HCT116 (cell line): ENCODE results near the gene OR2T29. TPM values are rescaled to one million over a fixed set of nuclear protein-coding genes. Genes with fewer than 3 reads are reported as not detected.

Experiments used
- ATAC-seq: fragments of 200-7000 bp; cut with Tn5 transposase; 2 replicates; pipeline ENCODE4 v1.9.1; 2020; ENCODE audit warnings: mild to moderate bottlenecking, moderate library complexity
- BruUV-seq: library from RNA; stranded (reverse); fragments of 400-500 nt; replicated peaks from 2 replicates; lab custom pipeline; 2021; lab: Mats Ljungman, UMichigan
- CTCF ChIA-PET: fragments of 300-600 bp; sonication (Branson Sonifier 250); formaldehyde crosslinking; loops from one replicate; lab custom pipeline; 2021; ENCODE audit warnings: antibody characterized with exemption; lab: Charles Lee
- POLR2A ChIA-PET: fragments of 300-600, 350-600 bp; sonication (Branson Sonifier 250); formaldehyde crosslinking; loops from one replicate; lab custom pipeline; 2021; ENCODE audit warnings: antibody characterized with exemption; lab: Charles Lee
- RAD21 ChIA-PET, 2 experiments: fragments of 300-600 bp; sonication (Branson Sonifier 250); formaldehyde crosslinking; loops; one replicate each; lab custom pipeline; 2023; ENCODE audit warnings: low total read pairs in 2 of 2; ENCODE audit not compliant: uncharacterized antibody in 2 of 2, unreplicated experiment in 2 of 2, low non-redundant PET in 1 of 2; lab: Charles Lee
- DNase-seq: peaks from one replicate; pipeline ENCODE4 v3.0.0-alpha.2; 2010; ENCODE audit warnings: low read depth, low spot score
- H2AFZ ChIP-seq: fragments of 200-600 bp; shearing (Covaris generic), sonication (generic); 2 replicates; pipeline ENCODE4 v1.6.1; 2017; ENCODE audit warnings: low read depth, mixed run types, mixed read lengths, antibody characterized with exemption, low read length; ENCODE audit not compliant: poor library complexity, severe bottlenecking
- H3K27ac ChIP-seq: 2 replicates; pipeline ENCODE4 v1.5.1; 2012; ENCODE audit warnings: low read depth, low read length
- H3K27me3 ChIP-seq: fragments of 200-600 bp; sonication (generic); 2 replicates; pipeline ENCODE4 v1.6.1; 2016; ENCODE audit warnings: mixed run types, low read length, mixed read lengths; ENCODE audit not compliant: insufficient read depth
- H3K36me3 ChIP-seq, 2 experiments: fragments of 200-500 bp in 1 of 2; fragments of 200-600 bp in 1 of 2; sonication (Bioruptor generic) in 1 of 2; sonication (generic) in 1 of 2; 2 replicates each; pipeline versions ENCODE4 v1.5.1 to v1.6.1; 2014 to 2016; ENCODE audit warnings: low read length in 2 of 2, inconsistent platforms in 1 of 2, mixed read lengths in 1 of 2, mixed run types in 1 of 2; ENCODE audit not compliant: insufficient read depth in 2 of 2, control insufficient read depth in 1 of 2
- H3K4me1 ChIP-seq, 2 experiments: fragments of 200-600 bp in 1 of 2; sonication (generic) in 1 of 2; 2 replicates each; pipeline versions ENCODE4 v1.5.1 to v1.6.1; 2012 to 2017; ENCODE audit warnings: low read length in 2 of 2, inconsistent platforms in 1 of 2, mild to moderate bottlenecking in 1 of 2, mixed read lengths in 1 of 2, mixed run types in 1 of 2, moderate library complexity in 1 of 2; ENCODE audit not compliant: insufficient read depth in 2 of 2, control insufficient read depth in 1 of 2
- H3K4me2 ChIP-seq: fragments of 200-600 bp; sonication (generic); 2 replicates; pipeline ENCODE4 v1.6.1; 2017; ENCODE audit warnings: mixed run types, low read length, mixed read lengths
- H3K4me3 ChIP-seq, 2 experiments: fragments of 200-600 bp in 1 of 2; sonication (generic) in 1 of 2; replicated peaks in 1 of 2; 2 replicates each; pipeline ENCODE4 v1.5.1; 2011 to 2016; ENCODE audit warnings: low read length in 2 of 2, control low read depth in 1 of 2, low read depth in 1 of 2, mild to moderate bottlenecking in 1 of 2, mixed read lengths in 1 of 2, mixed run types in 1 of 2
- H3K79me2 ChIP-seq: fragments of 200-600 bp; sonication (generic); 2 replicates; pipeline ENCODE4 v1.6.1; 2017; ENCODE audit warnings: mild to moderate bottlenecking, mixed run types, low read length, moderate library complexity, mixed read lengths; ENCODE audit not compliant: insufficient read depth
- H3K9ac ChIP-seq: fragments of 200-600 bp; sonication (generic); 2 replicates; pipeline ENCODE4 v1.6.1; 2016; ENCODE audit warnings: low read length, mixed read lengths
- H3K9me2 ChIP-seq: fragments of 200-600 bp; sonication (generic), shearing (Covaris generic); 2 replicates; pipeline ENCODE4 v1.6.1; 2017; ENCODE audit warnings: mixed run types, mild to moderate bottlenecking, moderate library complexity; ENCODE audit not compliant: insufficient read depth
- H3K9me3 ChIP-seq, 2 experiments: fragments of 200-500 bp in 1 of 2; fragments of 200-600 bp in 1 of 2; sonication (Bioruptor generic) in 1 of 2; sonication (generic) in 1 of 2; 2 replicates each; pipeline ENCODE4 v1.6.1; 2014 to 2017; ENCODE audit warnings: low read length in 2 of 2, mixed read lengths in 2 of 2, inconsistent platforms in 1 of 2, low read depth in 1 of 2, mild to moderate bottlenecking in 1 of 2, mixed run types in 1 of 2, moderate library complexity in 1 of 2; ENCODE audit not compliant: control insufficient read depth in 1 of 2, insufficient read depth in 1 of 2
- H4K20me1 ChIP-seq: fragments of 200-600 bp; sonication (generic), shearing (Covaris generic); 2 replicates; pipeline ENCODE4 v1.6.1; 2017; ENCODE audit warnings: mixed run types, mild to moderate bottlenecking, moderate library complexity; ENCODE audit not compliant: insufficient read depth
- EGR1 ChIP-seq: IDR thresholded peaks from 2 replicates; pipeline ENCODE4 v1.6.1; 2012; ENCODE audit warnings: low read depth
- EZH2 ChIP-seq: fragments of 200-600 bp; sonication (generic); IDR thresholded peaks from 2 replicates; pipeline ENCODE4 v1.6.1; 2017; ENCODE audit warnings: antibody characterized with exemption, mixed run types
- EZH2phosphoT487 ChIP-seq: fragments of 200-600 bp; IDR thresholded peaks from 2 replicates; pipeline ENCODE4 v1.6.1; 2018; ENCODE audit warnings: antibody characterized with exemption, borderline replicate concordance
- RAD21 ChIP-seq: IDR thresholded peaks from 2 replicates; pipeline ENCODE4 v1.6.1; 2012; ENCODE audit warnings: low read depth, mild to moderate bottlenecking
- YY1 ChIP-seq: IDR thresholded peaks from 2 replicates; pipeline ENCODE4 v1.6.1; 2011; ENCODE audit warnings: low read length, low read depth, moderate library complexity, mild to moderate bottlenecking; ENCODE audit not compliant: insufficient replicate concordance; ENCODE audit errors: extremely low read depth
- ZFX ChIP-seq: fragments of 450-650 bp; IDR thresholded peaks from 2 replicates; pipeline ENCODE4 v1.6.1; 2017
- ZNF274 ChIP-seq: fragments of 200-500 bp; sonication (Bioruptor generic); IDR thresholded peaks from 2 replicates; pipeline ENCODE4 v1.6.1; 2014; ENCODE audit warnings: mild to moderate bottlenecking, low read depth, low read length, inconsistent platforms
- intact Hi-C: fragments of 100-400 bp; cut with micrococcal nuclease; formaldehyde crosslinking; loops from 2 replicates; pipeline ENCODE4 v1.10.0; 2022
- total RNA-seq: library from RNA; stranded (reverse); gene quantifications from one replicate; pipeline ENCODE4 v1.2.1, GENCODE V29; 2021; ENCODE audit not compliant: unreplicated experiment
- TF ChIP-seq, protein P1 (sequence below): IDR thresholded peaks from 2 replicates; pipeline ENCODE4 v1.6.1; 2012
- TF ChIP-seq, protein P2 (sequence below): IDR thresholded peaks from 2 replicates; pipeline ENCODE4 v1.6.1; 2011; ENCODE audit warnings: mild to moderate bottlenecking, low read length, moderate library complexity; ENCODE audit not compliant: insufficient replicate concordance; ENCODE audit errors: extremely low read depth

The OR2T29 gene
- total RNA-seq, 1 experiment from 2014 or later: not detected

GRCh38 chr1:248585266-248585665, 22.7 kb upstream of the OR2T29 start:
- Histone ChIP-seq H2AFZ (no peak overlapping the region), H3K79me2 (no peaks in the 10 kb centered on the region), H3K4me3 (no peak overlapping the region), H3K36me3 (no peaks in the 10 kb centered on the region), H3K27me3 (no peaks in the 10 kb centered on the region), H3K9me2 (no peaks in the 10 kb centered on the region), H3K4me2 (no peak overlapping the region), H3K9me3 (no peaks in the 10 kb centered on the region), H3K4me1 (no peaks in the 10 kb centered on the region), H3K9ac (no peak overlapping the region), H3K27ac (no peak overlapping the region), H4K20me1 (no peaks in the 10 kb centered on the region)
- ATAC-seq: no peak
- BruUV-seq: no TSS peak
- intact Hi-C loops: no loop called here
- ChIA-PET CTCF (no interaction called here), POLR2A (no interaction called here), RAD21 (no interaction called here)
- DNase-seq: no peak
- TF ChIP-seq RAD21 (no peak), EZH2phosphoT487 (no peak), ZNF274 (no peak), ZFX (no peak), EGR1 (no peak), YY1 (no peak), EZH2 (no peak)
- TF ChIP-seq, protein P1, sequence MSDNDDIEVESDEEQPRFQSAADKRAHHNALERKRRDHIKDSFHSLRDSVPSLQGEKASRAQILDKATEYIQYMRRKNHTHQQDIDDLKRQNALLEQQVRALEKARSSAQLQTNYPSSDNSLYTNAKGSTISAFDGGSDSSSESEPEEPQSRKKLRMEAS: no peak
- TF ChIP-seq, protein P2, sequence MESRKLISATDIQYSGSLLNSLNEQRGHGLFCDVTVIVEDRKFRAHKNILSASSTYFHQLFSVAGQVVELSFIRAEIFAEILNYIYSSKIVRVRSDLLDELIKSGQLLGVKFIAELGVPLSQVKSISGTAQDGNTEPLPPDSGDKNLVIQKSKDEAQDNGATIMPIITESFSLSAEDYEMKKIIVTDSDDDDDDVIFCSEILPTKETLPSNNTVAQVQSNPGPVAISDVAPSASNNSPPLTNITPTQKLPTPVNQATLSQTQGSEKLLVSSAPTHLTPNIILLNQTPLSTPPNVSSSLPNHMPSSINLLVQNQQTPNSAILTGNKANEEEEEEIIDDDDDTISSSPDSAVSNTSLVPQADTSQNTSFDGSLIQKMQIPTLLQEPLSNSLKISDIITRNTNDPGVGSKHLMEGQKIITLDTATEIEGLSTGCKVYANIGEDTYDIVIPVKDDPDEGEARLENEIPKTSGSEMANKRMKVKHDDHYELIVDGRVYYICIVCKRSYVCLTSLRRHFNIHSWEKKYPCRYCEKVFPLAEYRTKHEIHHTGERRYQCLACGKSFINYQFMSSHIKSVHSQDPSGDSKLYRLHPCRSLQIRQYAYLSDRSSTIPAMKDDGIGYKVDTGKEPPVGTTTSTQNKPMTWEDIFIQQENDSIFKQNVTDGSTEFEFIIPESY: no peak
